Spleen (tissue), 11 donors: ENCODE data around the gene NXPE2. TPM values are rescaled to one million over a fixed set of nuclear protein-coding genes. Genes with fewer than 3 reads are reported as not detected.

Source experiments
- DNase-seq: peaks from one replicate; pipeline ENCODE4 v3.0.0-alpha.2; 2020
- H3K27ac ChIP-seq, 8 donors: fragments of 200-600 bp; sonication (generic) in 7 of 8; 1 replicate in 4 of 8; 2 replicates in 4 of 8; pipeline versions ENCODE4 v1.5.0 to v1.8.0; 2016 to 2021; ENCODE audit warnings: inconsistent platforms in 4 of 8, mild to moderate bottlenecking in 4 of 8, moderate library complexity in 1 of 8
- H3K27me3 ChIP-seq, 7 donors: fragments of 200-600 bp; sonication (generic) in 6 of 7; replicated peaks in 1 of 7; 1 replicate in 4 of 7; 2 replicates in 3 of 7; pipeline versions ENCODE4 v1.5.0 to v1.8.0; 2016 to 2021; ENCODE audit warnings: inconsistent platforms in 3 of 7, mild to moderate bottlenecking in 1 of 7
- H3K36me3 ChIP-seq, 6 donors: fragments of 200-600 bp; sonication (generic) in 5 of 6; 1 replicate in 4 of 6; 2 replicates in 2 of 6; pipeline versions ENCODE4 v1.5.0 to v1.8.0; 2016 to 2021; ENCODE audit warnings: inconsistent platforms in 2 of 6
- H3K4me1 ChIP-seq, 6 donors: fragments of 200-600 bp; sonication (generic) in 5 of 6; 1 replicate in 3 of 6; 2 replicates in 3 of 6; pipeline versions ENCODE4 v1.5.0 to v1.8.0; 2016 to 2021; ENCODE audit warnings: inconsistent platforms in 3 of 6
- H3K4me3 ChIP-seq, 8 donors: fragments of 200-600 bp; sonication (generic) in 7 of 8; 1 replicate in 4 of 8; 2 replicates in 4 of 8; pipeline versions ENCODE4 v1.5.0 to v1.8.0; 2016 to 2021; ENCODE audit warnings: inconsistent platforms in 4 of 8, mild to moderate bottlenecking in 4 of 8, moderate library complexity in 2 of 8
- H3K9me3 ChIP-seq, 8 donors: fragments of 200-600 bp; sonication (generic) in 7 of 8; 1 replicate in 4 of 8; 2 replicates in 4 of 8; pipeline versions ENCODE4 v1.5.0 to v1.8.0; 2016 to 2021; ENCODE audit warnings: inconsistent platforms in 4 of 8
- POLR2A ChIP-seq, 3 donors: fragments of 450-650 bp; IDR thresholded peaks; one replicate each; pipeline ENCODE4 v1.5.1; 2017; ENCODE audit warnings: antibody characterized with exemption in 3 of 3, mild to moderate bottlenecking in 1 of 3
- POLR2AphosphoS5 ChIP-seq, 3 donors: sonication (generic); formaldehyde crosslinking; IDR thresholded peaks; one replicate each; pipeline ENCODE4 v1.5.1; 2017; ENCODE audit warnings: antibody characterized with exemption in 3 of 3
- WGBS, 5 donors: extraction: QIAGEN DNeasy Blood & Tissue Kit in 3 of 5; methylation state at CpG; one replicate each; pipeline versions ENCODE4 v1.1.5 to v1.1.7; 2013 to 2018; 5-methylcytosine and 5-hydroxymethylcytosine counted together
- intact Hi-C: fragments of 100-400 bp; cut with DNase I; formaldehyde crosslinking; loops from one replicate; pipeline ENCODE4 v1.15.0; 2023; ENCODE audit warnings: low total_unique reads
- polyA plus RNA-seq, 3 donors: library from polyadenylated mRNA; stranded (reverse); fragments of 200-250 nt; gene quantifications; one replicate each; pipeline ENCODE4 v1.2.1, GENCODE V29; 2013
- total RNA-seq, 7 donors: library from RNA; depleted of rRNA in 3 of 7; stranded (reverse); fragments of >200 nt in 3 of 7; fragmentation: NEBNext Ultra II Directional in 4 of 7; extraction: Animal tissue kit (Norgen Biotek cat#: 25700) in 4 of 7; gene quantifications; one replicate each; pipeline versions ENCODE4 v1.1.0 to v1.2.1, GENCODE V29; 2016 to 2021
- TF ChIP-seq, protein P1 (sequence below), 11 experiments: fragments of 200-600 bp in 7 of 11; fragments of 450-650 bp in 4 of 11; sonication (generic) in 4 of 11; IDR thresholded peaks in 8 of 11; conservative IDR thresholded peaks in 3 of 11; 1 replicate in 7 of 11; 2 replicates in 4 of 11; pipeline versions ENCODE4 v1.4.0 to v1.8.0; 2016 to 2021; ENCODE audit warnings: antibody characterized with exemption in 11 of 11, inconsistent platforms in 4 of 11, mild to moderate bottlenecking in 1 of 11
- donor health status: healthy with polysubstance abuse.
- donor health status: DM: no; HTN: no; CAD: no; lungs with moderate emphysema.
- donor health status: DM: no; HTN: no; CAD: no.
- donor health status: Bipolar disorder and iron deficiency.
- donor health status: healthy.
- donor health status: DM: no; HTN: no; CAD: no.
- donor health status: DM: yes; HTN: yes; CAD: no.

NXPE2 gene
- total and polyA plus RNA-seq, 10 donors = 0.32 to 0.52 TPM; not detected in 8

GRCh38 chr11:114724916-114725524 lies 46.7 kb downstream of the NXPE2 start:
- H3K9me3 ChIP-seq = peaks cover 0 to 10% (median 0%) of the 10 kb centered on the region in 8 donors
- H3K4me3 ChIP-seq = no peak overlapping the region
- 75 to 83% (median 76%) methylated on average over 3 of the region's 3 CpGs for WGBS, 5 donors
- H3K36me3 ChIP-seq = no peaks in the 10 kb centered on the region
- no peak for DNase-seq
- H3K4me1 ChIP-seq = no peaks in the 10 kb centered on the region
- no peak overlapping the region for H3K27ac ChIP-seq
- intact Hi-C loops = no loop called here
- TF ChIP-seq, protein P1, sequence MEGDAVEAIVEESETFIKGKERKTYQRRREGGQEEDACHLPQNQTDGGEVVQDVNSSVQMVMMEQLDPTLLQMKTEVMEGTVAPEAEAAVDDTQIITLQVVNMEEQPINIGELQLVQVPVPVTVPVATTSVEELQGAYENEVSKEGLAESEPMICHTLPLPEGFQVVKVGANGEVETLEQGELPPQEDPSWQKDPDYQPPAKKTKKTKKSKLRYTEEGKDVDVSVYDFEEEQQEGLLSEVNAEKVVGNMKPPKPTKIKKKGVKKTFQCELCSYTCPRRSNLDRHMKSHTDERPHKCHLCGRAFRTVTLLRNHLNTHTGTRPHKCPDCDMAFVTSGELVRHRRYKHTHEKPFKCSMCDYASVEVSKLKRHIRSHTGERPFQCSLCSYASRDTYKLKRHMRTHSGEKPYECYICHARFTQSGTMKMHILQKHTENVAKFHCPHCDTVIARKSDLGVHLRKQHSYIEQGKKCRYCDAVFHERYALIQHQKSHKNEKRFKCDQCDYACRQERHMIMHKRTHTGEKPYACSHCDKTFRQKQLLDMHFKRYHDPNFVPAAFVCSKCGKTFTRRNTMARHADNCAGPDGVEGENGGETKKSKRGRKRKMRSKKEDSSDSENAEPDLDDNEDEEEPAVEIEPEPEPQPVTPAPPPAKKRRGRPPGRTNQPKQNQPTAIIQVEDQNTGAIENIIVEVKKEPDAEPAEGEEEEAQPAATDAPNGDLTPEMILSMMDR (IDR thresholded peaks at IDR 0.05 in 8 of 11, conservative IDR thresholded peaks at IDR 0.05 in 3 of 11) = no peak
- TF ChIP-seq POLR2A (IDR thresholded peaks at IDR 0.05) = no peak
- no peak for TF ChIP-seq POLR2AphosphoS5 (IDR thresholded peaks at IDR 0.05)
- no peaks in the 10 kb centered on the region for H3K27me3 ChIP-seq

DNA sequence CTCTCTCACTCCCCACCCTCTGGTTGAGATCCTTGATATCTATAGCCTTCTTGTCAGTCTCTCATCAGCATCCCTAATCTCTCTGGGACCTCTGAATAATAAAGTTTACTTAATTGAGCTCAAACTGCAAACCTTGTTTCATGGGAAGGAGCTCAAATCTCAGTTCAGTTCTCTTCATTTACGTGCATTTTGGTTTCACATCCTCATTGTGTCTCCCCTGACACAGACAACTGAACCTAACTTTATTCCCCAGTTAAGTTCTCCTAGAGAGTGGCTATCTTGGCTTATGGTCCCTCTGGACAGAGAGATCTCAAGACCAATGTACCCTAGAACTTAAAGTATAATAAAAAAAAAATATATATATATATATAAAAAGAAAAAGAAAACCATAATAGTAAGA lies 47.3 kb downstream of the NXPE2 start:
- no peaks in the 10 kb centered on the region for H3K27me3 ChIP-seq
- WGBS, 5 donors = 46 to 68% (median 64%) methylated on average over 1 of the region's 1 CpG
- intact Hi-C loops = no loop called here
- H3K36me3 ChIP-seq = no peaks in the 10 kb centered on the region
- H3K4me3 ChIP-seq = no peak overlapping the region
- peaks cover 0 to 10% (median 0%) of the 10 kb centered on the region in 8 donors for H3K9me3 ChIP-seq
- no peak for DNase-seq
- H3K4me1 ChIP-seq = no peaks in the 10 kb centered on the region
- TF ChIP-seq POLR2AphosphoS5 (IDR thresholded peaks at IDR 0.05) (no peak), POLR2A (IDR thresholded peaks at IDR 0.05) (no peak)
- TF ChIP-seq, protein P1 (IDR thresholded peaks at IDR 0.05 in 8 of 11, conservative IDR thresholded peaks at IDR 0.05 in 3 of 11) = no peak
- no peak overlapping the region for H3K27ac ChIP-seq

GRCh38 chr11:114736806-114737205 lies 58.5 kb downstream of the NXPE2 start:
- Histone ChIP-seq H3K27ac (no peak overlapping the region), H3K4me1 (no peaks in the 10 kb centered on the region), H3K4me3 (no peak overlapping the region), H3K9me3 (peaks cover 0 to 16% (median 11%) of the 10 kb centered on the region in 8 donors), H3K27me3 (no peaks in the 10 kb centered on the region), H3K36me3 (no peaks in the 10 kb centered on the region)
- TF ChIP-seq POLR2A (IDR thresholded peaks at IDR 0.05) = no peak
- TF ChIP-seq POLR2AphosphoS5 (IDR thresholded peaks at IDR 0.05) = no peak
- TF ChIP-seq, protein P1 (IDR thresholded peaks at IDR 0.05 in 8 of 11, conservative IDR thresholded peaks at IDR 0.05 in 3 of 11) = no peak
- intact Hi-C loops = no loop called here
- no peak for DNase-seq
- WGBS, 5 donors = 71 to 87% (median 82%) methylated on average over 4 of the region's 4 CpGs

DNA sequence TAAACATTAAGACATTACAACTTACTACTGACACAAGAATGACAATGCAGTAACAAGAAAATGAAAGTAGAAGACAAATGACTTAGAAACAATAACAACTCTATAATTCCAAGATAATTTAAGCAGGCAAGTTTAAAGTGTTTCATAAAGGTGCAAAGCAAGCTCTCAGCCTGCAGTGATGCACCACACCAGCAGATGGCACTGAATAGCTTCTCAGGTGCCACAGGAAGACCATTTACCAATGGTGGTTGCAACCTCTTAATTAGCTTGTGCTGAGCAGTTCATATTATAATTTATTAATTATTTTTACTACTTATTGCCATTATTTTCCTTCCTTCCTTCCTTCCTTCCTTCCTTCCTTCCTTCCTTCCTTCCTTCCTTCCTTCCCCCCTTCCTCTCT lies 60.6 kb downstream of the NXPE2 start:
- no peak for DNase-seq
- no peaks in the 10 kb centered on the region for H3K27me3 ChIP-seq
- no peaks in the 10 kb centered on the region for H3K4me1 ChIP-seq
- no peaks in the 10 kb centered on the region for H3K36me3 ChIP-seq
- peaks cover 0 to 22% (median 18%) of the 10 kb centered on the region in 8 donors for H3K9me3 ChIP-seq
- no peak overlapping the region for H3K27ac ChIP-seq
- intact Hi-C loops = no loop called here
- no peak for TF ChIP-seq POLR2AphosphoS5 (IDR thresholded peaks at IDR 0.05)
- TF ChIP-seq, protein P1 (IDR thresholded peaks at IDR 0.05 in 8 of 11, conservative IDR thresholded peaks at IDR 0.05 in 3 of 11) = peak in 9 of 11 experiments; percentile 23 to 74 (median 56)
- H3K4me3 ChIP-seq = no peak overlapping the region
